Lower lobe of right lung (tissue), 2 donors: Measurements from ENCODE around the gene HAPLN2. TPM values are rescaled to one million over a fixed set of nuclear protein-coding genes. Genes with fewer than 3 reads are reported as not detected.

Source experiments
- ATAC-seq, 2 donors: fragments of 200-7000 bp; cut with Tn5 transposase; one replicate each; pipeline ENCODE4 v1.9.1; 2020 to 2022; ENCODE audit warnings: mild to moderate bottlenecking in 2 of 2, moderate library complexity in 2 of 2
- DNase-seq: peaks from one replicate; pipeline ENCODE4 v3.0.0-alpha.2; 2020
- H3K27ac ChIP-seq: fragments of 200-600 bp; one replicate; pipeline ENCODE4 v1.8.0; 2022
- H3K27me3 ChIP-seq: fragments of 200-600 bp; one replicate; pipeline ENCODE4 v1.8.0; 2022; ENCODE audit warnings: low read depth
- H3K36me3 ChIP-seq: fragments of 200-600 bp; one replicate; pipeline ENCODE4 v1.8.0; 2022; ENCODE audit warnings: mild to moderate bottlenecking
- H3K4me1 ChIP-seq: fragments of 200-600 bp; one replicate; pipeline ENCODE4 v1.8.0; 2022
- H3K4me3 ChIP-seq: fragments of 200-600 bp; one replicate; pipeline ENCODE4 v1.8.0; 2022; ENCODE audit warnings: mild to moderate bottlenecking
- H3K9me3 ChIP-seq: fragments of 200-600 bp; one replicate; pipeline ENCODE4 v1.8.0; 2022
- CTCF ChIP-seq: fragments of 200-600 bp; IDR thresholded peaks from one replicate; pipeline ENCODE4 v1.8.0; 2022; ENCODE audit warnings: antibody characterized with exemption, mild to moderate bottlenecking
- intact Hi-C: fragments of 100-400 bp; cut with DNase I; formaldehyde crosslinking; loops from one replicate; pipeline ENCODE4 v1.11.0; 2022
- total RNA-seq: library from RNA; stranded (reverse); fragmentation: NEBNext Ultra II Directional; extraction: Animal tissue kit (Norgen Biotek cat#: 25700); gene quantifications from one replicate; pipeline ENCODE4 v1.2.1, GENCODE V29; 2021
- donor health status: DM: no; HTN: yes; CAD: no; lungs with severe emphysema.

The HAPLN2 gene
- total RNA-seq, 1 donor from 2014 or later, result 0.21 TPM

- no peaks in the 10 kb centered on the region for H3K9me3 ChIP-seq
- no peak overlapping the region for H3K4me3 ChIP-seq
- DNase-seq (no peak), ATAC-seq (no peak)
- no peak for TF ChIP-seq CTCF
- H3K4me1 ChIP-seq, result peaks cover 10% of the 10 kb centered on the region
- no peak overlapping the region for H3K27ac ChIP-seq
- peaks cover 58% of the 10 kb centered on the region for H3K27me3 ChIP-seq
- no peaks in the 10 kb centered on the region for H3K36me3 ChIP-seq
- intact Hi-C loops, result no loop called here
These were observed 33.1 kb downstream of the HAPLN2 start for GRCh38 chr1:156652131-156652991.

GRCh38 chr1:156652992-156653355 lies 33.8 kb downstream of the HAPLN2 start:
- H3K9me3 ChIP-seq, result no peaks in the 10 kb centered on the region
- no peak for TF ChIP-seq CTCF
- H3K4me3 ChIP-seq, result no peak overlapping the region
- H3K36me3 ChIP-seq, result no peaks in the 10 kb centered on the region
- intact Hi-C loops, result no loop called here
- H3K27ac ChIP-seq, result no peak overlapping the region
- peaks cover 16% of the 10 kb centered on the region for H3K4me1 ChIP-seq
- H3K27me3 ChIP-seq, result peaks cover 52% of the 10 kb centered on the region
- no peak for ATAC-seq
- no peak for DNase-seq

GRCh38 chr1:156654700-156655099 lies 35.5 kb downstream of the HAPLN2 start:
- Histone ChIP-seq H3K4me3 (no peak overlapping the region), H3K27ac (no peak overlapping the region), H3K9me3 (no peaks in the 10 kb centered on the region), H3K4me1 (peaks cover 26% of the 10 kb centered on the region), H3K27me3 (peaks cover 44% of the 10 kb centered on the region), H3K36me3 (no peaks in the 10 kb centered on the region)
- no peak for TF ChIP-seq CTCF
- ATAC-seq (no peak), DNase-seq (no peak)
- intact Hi-C loops, result no loop called here

- Histone ChIP-seq H3K9me3 (no peaks in the 10 kb centered on the region), H3K27ac (no peak overlapping the region), H3K4me3 (no peak overlapping the region), H3K27me3 (peaks cover 44% of the 10 kb centered on the region), H3K36me3 (no peaks in the 10 kb centered on the region), H3K4me1 (peaks cover 32% of the 10 kb centered on the region)
- no peak for ATAC-seq
- no peak for DNase-seq
- TF ChIP-seq CTCF, result no peak
- intact Hi-C loops, result no loop called here
These were observed 36.1 kb downstream of the HAPLN2 start for GRCh38 chr1:156655151-156655903.

- Histone ChIP-seq H3K4me3 (no peak overlapping the region), H3K9me3 (no peaks in the 10 kb centered on the region), H3K4me1 (peaks cover 39% of the 10 kb centered on the region), H3K27me3 (peaks cover 39% of the 10 kb centered on the region), H3K27ac (no peak overlapping the region), H3K36me3 (no peaks in the 10 kb centered on the region)
- no peak for ATAC-seq
- no peak for DNase-seq
- intact Hi-C loops, result no loop called here
- no peak for TF ChIP-seq CTCF
These were observed 36.8 kb downstream of the HAPLN2 start for GRCh38 chr1:156655904-156656516.
